ENCODE results near the gene DLG1. TPM values are rescaled to one million over a fixed set of nuclear protein-coding genes. Genes with fewer than 3 reads are reported as not detected.

DLG1 gene
- total RNA-seq, 2 experiments from 2014 or later, result 48.9 to 95.1 TPM

DNA sequence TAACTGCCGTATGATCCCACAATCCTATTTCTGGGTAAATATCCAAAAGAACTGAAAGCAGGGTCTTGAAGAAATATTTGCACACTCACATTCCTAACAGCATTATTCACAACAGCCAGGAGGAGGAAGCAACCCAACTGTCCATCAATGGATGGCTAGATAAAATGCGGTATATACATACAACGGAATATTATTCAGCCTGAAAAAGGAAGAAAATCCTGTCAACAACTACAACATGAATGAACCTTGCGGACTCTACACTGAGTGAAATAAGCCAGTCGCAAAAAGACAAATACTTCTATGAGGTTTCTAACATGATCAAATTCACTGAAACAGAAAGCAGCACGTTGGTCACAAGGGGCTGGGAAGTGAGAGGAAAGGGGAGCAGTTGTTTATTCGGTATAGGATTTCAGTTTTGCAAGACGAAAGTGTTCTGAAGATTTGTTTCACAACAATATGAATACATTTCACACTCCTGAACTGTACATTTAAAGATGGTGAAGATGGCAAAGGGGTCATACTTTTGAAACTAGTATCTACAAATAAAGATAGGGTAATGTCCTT lies 6.2 kb downstream of the DLG1 start:
- DNase-seq (ENCODE audit: low spot score), result no peak
- H3K4me3 ChIP-seq (ENCODE audit: low read depth, low read length, poor library complexity, severe bottlenecking), result no peak overlapping the region
- CTCF ChIA-PET (ENCODE audit: unreplicated experiment), result no interaction called here
- H3K9me3 ChIP-seq (ENCODE audit: low read length), result no peaks in the 10 kb centered on the region
- H3K79me2 ChIP-seq (ENCODE audit: insufficient read depth, low read depth, low read length), result peaks cover 67% of the 10 kb centered on the region; the same call in 1 of the 2 replicates
- no peak overlapping the region for H3K4me2 ChIP-seq (ENCODE audit: low read length)
- no peak for TF ChIP-seq EZH2phosphoT487 (IDR thresholded peaks at IDR 0.05; ENCODE audit: borderline replicate concordance, low read depth, low read length)
- TF ChIP-seq, protein P1, sequence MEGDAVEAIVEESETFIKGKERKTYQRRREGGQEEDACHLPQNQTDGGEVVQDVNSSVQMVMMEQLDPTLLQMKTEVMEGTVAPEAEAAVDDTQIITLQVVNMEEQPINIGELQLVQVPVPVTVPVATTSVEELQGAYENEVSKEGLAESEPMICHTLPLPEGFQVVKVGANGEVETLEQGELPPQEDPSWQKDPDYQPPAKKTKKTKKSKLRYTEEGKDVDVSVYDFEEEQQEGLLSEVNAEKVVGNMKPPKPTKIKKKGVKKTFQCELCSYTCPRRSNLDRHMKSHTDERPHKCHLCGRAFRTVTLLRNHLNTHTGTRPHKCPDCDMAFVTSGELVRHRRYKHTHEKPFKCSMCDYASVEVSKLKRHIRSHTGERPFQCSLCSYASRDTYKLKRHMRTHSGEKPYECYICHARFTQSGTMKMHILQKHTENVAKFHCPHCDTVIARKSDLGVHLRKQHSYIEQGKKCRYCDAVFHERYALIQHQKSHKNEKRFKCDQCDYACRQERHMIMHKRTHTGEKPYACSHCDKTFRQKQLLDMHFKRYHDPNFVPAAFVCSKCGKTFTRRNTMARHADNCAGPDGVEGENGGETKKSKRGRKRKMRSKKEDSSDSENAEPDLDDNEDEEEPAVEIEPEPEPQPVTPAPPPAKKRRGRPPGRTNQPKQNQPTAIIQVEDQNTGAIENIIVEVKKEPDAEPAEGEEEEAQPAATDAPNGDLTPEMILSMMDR (conservative IDR thresholded peaks at IDR 0.05; ENCODE audit: low read length), result no peak
- peaks cover 12% of the 10 kb centered on the region; the same call in 1 of the 2 replicates for H4K20me1 ChIP-seq (ENCODE audit: insufficient read depth, low read length)
- POLR2A ChIA-PET, result interaction anchor here (0.5 kb wide), 1 partner anchor 423 kb away, joined by 3 read pairs; no protein-coding TSS in a partner anchor
- BruUV-seq (replicated peaks), result no TSS peak
- H3K27ac ChIP-seq (ENCODE audit: low read depth, low read length, poor library complexity, severe bottlenecking), result no peak overlapping the region
- H3K4me1 ChIP-seq (ENCODE audit: insufficient read depth, low read length, poor library complexity, severe bottlenecking), result peaks cover 24% of the 10 kb centered on the region
- no peaks in the 10 kb centered on the region for H3K9me2 ChIP-seq (ENCODE audit: insufficient read depth, low read length)
- no peak overlapping the region for H2AFZ ChIP-seq (ENCODE audit: low read length)
- intact Hi-C loops (cut with micrococcal nuclease; ENCODE audit: unreplicated experiment), result loop anchor here (10.0 kb wide), 1 partner anchor 657 kb away; the partner anchor contains the start of gene NRROS
- H3K36me3 ChIP-seq (ENCODE audit: insufficient read depth, low read length), result peaks cover 84% of the 10 kb centered on the region

DNA sequence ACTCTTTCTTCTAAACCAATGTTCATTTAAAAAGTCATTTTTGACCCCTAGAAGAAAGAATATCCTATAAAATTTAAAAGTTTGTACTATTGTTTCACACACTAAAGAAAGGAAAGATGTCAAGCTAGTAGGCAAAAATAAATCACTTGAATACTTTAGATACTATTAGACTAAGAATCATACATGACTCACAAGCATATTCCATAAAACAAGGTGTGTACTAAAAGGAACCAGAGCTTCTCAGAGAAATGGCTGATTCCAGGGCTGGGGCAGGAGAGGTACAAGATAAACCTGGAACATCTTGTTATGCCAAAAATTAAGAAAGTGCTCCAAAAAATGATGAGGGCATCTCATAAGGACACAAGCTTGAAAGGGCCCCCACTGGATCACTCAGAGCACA lies 8.7 kb downstream of the DLG1 start:
- intact Hi-C loops (cut with micrococcal nuclease; ENCODE audit: unreplicated experiment), result loop anchor here (10.0 kb wide), 1 partner anchor 655 kb away; the partner anchor contains the start of gene NRROS
- no peak overlapping the region for H3K27ac ChIP-seq (ENCODE audit: low read depth, low read length, poor library complexity, severe bottlenecking)
- H3K4me1 ChIP-seq (ENCODE audit: insufficient read depth, low read length, poor library complexity, severe bottlenecking), result peaks cover 10% of the 10 kb centered on the region
- H3K36me3 ChIP-seq (ENCODE audit: insufficient read depth, low read length), result peaks cover 93% of the 10 kb centered on the region
- H2AFZ ChIP-seq (ENCODE audit: low read length), result no peak overlapping the region
- TF ChIP-seq, protein P1 (conservative IDR thresholded peaks at IDR 0.05; ENCODE audit: low read length), result no peak
- no peak for TF ChIP-seq EZH2phosphoT487 (IDR thresholded peaks at IDR 0.05; ENCODE audit: borderline replicate concordance, low read depth, low read length)
- ChIA-PET POLR2A (no interaction called here), CTCF (ENCODE audit: unreplicated experiment) (no interaction called here)
- H3K4me2 ChIP-seq (ENCODE audit: low read length), result no peak overlapping the region
- H3K79me2 ChIP-seq (ENCODE audit: insufficient read depth, low read depth, low read length), result peaks cover 55% of the 10 kb centered on the region; the same call in 1 of the 2 replicates
- no peaks in the 10 kb centered on the region for H3K9me3 ChIP-seq (ENCODE audit: low read length)
- no peaks in the 10 kb centered on the region for H3K9me2 ChIP-seq (ENCODE audit: insufficient read depth, low read length)
- H3K4me3 ChIP-seq (ENCODE audit: low read depth, low read length, poor library complexity, severe bottlenecking), result no peak overlapping the region
- BruUV-seq (replicated peaks), result no TSS peak
- no peaks in the 10 kb centered on the region for H4K20me1 ChIP-seq (ENCODE audit: insufficient read depth, low read length)
- no peak for DNase-seq (ENCODE audit: low spot score)

DNA sequence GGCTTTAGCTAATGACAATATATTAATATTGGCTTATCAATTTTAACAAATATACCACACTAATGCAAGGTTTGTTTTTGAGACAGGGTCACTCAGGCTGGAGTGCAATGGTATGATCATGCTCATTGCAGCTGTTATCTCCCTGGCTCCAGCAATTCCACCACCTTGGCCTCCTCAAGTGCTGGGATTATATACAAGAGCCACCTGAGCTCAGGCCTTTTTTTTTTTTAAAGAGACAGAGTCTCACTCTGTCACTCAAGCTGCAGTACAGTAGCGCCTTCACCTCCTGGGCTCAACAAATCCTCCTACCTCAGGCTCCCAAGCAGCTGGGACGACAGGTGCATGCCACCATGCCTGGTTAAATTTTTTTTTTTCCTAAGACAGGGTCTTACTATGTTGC lies 11.7 kb downstream of the DLG1 start:
- DNase-seq (ENCODE audit: low spot score), result no peak
- Histone ChIP-seq H3K27ac (ENCODE audit: low read depth, low read length, poor library complexity, severe bottlenecking) (no peak overlapping the region), H3K9me3 (ENCODE audit: low read length) (no peaks in the 10 kb centered on the region), H3K9me2 (ENCODE audit: insufficient read depth, low read length) (no peaks in the 10 kb centered on the region), H2AFZ (ENCODE audit: low read length) (no peak overlapping the region), H3K4me3 (ENCODE audit: low read depth, low read length, poor library complexity, severe bottlenecking) (no peak overlapping the region), H4K20me1 (ENCODE audit: insufficient read depth, low read length) (peaks cover 5% of the 10 kb centered on the region; the same call in 1 of the 2 replicates), H3K79me2 (ENCODE audit: insufficient read depth, low read depth, low read length) (peaks cover 54% of the 10 kb centered on the region; the same call in 1 of the 2 replicates), H3K36me3 (ENCODE audit: insufficient read depth, low read length) (peaks cover 90% of the 10 kb centered on the region), H3K4me1 (ENCODE audit: insufficient read depth, low read length, poor library complexity, severe bottlenecking) (no peaks in the 10 kb centered on the region), H3K4me2 (ENCODE audit: low read length) (no peak overlapping the region)
- no TSS peak for BruUV-seq (replicated peaks)
- TF ChIP-seq EZH2phosphoT487 (IDR thresholded peaks at IDR 0.05; ENCODE audit: borderline replicate concordance, low read depth, low read length), result no peak
- TF ChIP-seq, protein P1 (conservative IDR thresholded peaks at IDR 0.05; ENCODE audit: low read length), result no peak
- intact Hi-C loops (cut with micrococcal nuclease; ENCODE audit: unreplicated experiment), result no loop called here
- POLR2A ChIA-PET, result interaction anchor here (0.6 to 1.2 kb wide), 3 partner anchors 11 to 447 kb away, joined by 3 to 5 read pairs (median 3); no protein-coding TSS in a partner anchor
- CTCF ChIA-PET (ENCODE audit: unreplicated experiment), result no interaction called here
